GM21515 (cell line): Measurements from ENCODE around the gene DNAJA2.
A peak's percentile ranks its signal among the peaks of the same experiment; 100 is the strongest.
"Not testable (repeated sequence)": the region's sequence is repeated elsewhere in the genome, so short reads cannot be mapped to it uniquely, and the experiment has no call there.

ENCODE experiments used
- ATAC-seq: cut with Tn5 transposase; IDR thresholded peaks from one replicate; pipeline ENCODE4 v1.9.1; 2021; ENCODE audit not compliant: unreplicated experiment

DNAJA2 gene

DNA sequence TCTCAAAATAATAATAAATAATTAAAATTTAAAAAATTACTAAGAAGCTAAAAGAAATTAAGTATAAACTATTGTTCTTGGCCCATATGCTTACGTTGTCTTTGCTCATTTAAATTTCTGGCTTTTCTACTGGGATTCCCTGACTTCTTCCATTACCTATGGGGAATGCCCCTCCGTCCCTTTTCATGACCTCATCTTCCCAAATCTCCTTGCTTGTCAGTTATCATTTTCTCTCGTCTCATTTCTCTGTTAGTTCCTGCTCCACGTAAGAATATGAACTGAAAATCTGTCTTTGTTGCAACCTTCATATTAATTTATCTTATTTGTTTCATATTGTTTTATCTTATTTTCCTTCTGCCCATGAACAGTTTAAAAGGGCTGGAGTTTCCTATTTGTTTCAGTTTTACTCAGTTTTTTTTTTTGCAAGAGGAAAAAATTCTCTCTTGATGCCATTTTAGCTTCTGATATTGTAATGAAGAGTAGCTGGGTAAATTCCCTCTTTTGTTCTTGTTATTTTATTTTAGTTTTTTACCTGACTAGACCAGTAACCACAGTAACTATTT lies 2.5 kb upstream of the DNAJA2 start:
- no peak for ATAC-seq

DNA sequence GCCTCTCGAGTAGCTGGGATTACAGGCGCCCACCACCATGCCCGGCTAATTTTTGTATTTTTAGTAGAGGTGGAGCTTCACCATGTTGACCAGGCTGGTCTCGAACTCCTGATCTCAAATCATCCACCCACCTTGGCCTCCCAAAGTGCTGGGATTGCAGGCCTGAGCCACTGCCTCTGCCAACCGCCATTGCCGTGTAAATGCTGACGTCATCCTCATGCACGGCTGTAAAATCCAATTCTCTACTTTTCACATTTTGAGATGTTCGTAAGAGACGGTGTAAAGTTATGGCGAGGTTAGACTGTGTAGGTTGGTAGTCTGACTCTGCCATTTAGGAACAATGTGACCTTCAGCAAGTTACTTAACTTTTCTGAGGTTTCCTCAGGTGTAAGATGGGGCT lies 1.7 kb upstream of the DNAJA2 start:
- no peak for ATAC-seq

DNA sequence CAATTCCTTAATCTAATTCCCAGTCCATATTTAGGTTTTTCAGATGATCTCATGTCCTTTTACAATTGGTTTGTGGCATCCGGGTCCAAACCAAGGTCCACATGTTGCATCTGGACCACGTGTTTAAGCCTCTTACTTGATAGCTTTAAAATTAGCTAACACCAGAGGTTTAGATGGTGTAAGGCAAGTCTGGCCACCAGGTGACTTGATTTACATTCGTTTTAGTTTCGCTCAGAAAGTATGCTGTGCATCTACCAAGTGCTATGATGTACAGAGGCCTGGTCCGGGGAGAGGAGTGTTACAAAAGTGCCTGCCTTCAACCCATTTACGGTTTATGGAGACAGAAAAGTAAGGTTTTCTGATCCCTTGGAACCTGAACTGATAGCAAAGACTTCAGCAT lies 878 bp upstream of the DNAJA2 start:
- ATAC-seq: peak; percentile 34

DNA sequence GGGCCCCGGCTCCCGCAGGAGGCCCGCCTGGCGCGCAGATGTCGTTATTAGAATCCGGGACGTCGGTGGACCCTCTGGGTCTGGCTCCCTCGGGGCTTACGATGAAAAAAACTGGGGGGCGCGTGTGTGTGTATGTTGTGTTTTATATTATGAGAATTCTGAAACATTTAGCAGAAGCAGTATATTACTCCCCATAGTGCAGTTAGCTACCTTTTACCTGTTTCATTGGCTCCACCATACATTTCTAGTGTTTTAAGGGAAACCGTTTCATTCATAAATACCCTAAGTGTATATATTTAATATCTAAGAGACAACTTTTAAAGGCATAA lies 486 bp upstream of the DNAJA2 start:
- ATAC-seq: no peak

DNA sequence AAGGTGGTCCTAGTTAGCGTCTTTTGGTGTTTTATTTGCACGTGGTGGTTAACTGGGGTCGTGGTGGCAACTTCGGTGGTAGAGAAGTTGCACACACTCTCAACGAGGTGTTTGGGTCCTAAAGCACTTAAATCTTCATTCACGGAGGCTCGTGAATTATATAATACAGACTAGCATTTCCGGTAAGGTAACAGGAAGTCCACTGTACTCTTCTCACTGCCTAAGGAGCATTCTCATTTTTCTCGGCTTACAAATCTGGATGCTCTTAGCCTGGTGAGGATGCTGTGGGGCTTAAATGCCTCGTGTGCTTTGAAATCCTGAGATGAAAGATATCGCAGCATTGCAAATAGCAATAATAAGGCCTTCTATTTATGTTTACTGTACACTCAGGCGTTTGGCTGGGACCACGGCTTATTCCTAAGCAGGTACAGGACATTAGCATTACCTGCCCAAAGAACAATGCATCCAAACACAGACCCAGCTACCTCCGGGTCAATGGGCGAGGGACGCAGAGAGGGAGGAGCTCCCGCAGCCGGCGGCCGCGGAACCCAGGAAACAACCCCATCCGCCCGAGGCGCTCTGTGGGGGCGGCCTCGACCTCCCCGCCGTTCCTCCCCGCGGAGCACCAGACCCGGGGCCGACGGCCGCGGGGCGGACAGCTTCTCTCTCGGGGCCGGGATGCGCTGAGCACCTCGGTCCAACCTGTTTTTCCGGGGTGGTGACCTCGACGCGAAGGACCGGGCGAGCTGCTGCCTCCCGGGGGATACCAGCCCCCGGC lies 856 bp downstream of the DNAJA2 start:
- ATAC-seq: peak; percentile 53

DNA sequence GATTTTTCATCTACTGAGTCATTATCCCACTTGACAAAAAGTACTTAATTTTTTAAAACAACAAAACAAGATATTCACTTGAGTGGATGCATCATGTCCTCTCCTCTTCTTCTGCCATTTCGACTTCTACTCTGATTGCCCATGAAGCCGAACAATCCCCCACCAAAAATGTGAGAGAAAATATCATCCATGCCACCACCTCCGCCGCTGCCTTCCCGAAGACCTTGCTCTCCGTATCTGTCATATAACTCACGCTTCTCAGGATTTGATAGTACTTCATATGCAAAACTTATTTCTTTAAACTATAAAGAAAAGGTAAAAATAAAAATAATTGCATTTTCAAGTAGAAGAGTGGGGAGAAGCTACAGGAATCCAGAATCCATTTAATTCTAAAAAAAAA lies 2.2 kb downstream of the DNAJA2 start:
- no peak for ATAC-seq

DNA sequence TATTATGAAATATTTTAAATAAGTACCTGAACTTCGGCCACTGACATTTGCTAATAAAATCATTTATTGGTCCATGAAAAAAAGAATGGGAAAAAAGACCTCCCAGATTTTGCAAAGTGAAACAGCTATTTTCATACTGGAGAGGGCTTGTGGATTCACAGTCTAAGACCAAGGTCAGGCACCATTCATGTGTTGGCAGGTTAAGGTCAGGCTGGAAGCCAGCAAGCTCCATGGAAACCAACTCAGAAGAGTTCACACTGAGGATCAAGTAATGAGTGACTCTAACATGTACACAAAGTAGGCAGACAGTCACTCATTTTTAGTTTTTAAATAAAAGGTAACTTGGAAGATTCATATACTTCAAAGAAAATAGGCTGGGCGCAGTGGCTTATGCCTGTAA lies 3.4 kb downstream of the DNAJA2 start:
- ATAC-seq: no peak

DNA sequence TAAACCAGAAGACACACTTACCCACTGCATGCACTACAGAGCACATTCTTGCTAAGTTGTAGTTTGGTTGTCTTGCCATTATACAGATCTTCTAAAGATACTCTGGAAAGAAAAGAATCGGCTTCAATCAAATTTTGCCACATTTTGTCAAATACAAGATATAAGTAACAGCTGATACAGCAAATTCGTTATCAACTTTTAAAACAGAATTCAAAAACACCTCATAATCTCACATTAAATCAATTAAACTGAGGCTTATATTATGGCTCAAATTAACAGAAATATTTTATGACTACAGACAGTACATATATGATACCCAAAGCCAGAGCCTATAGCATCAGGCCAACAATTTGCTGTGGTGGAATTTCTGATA lies 5.4 kb downstream of the DNAJA2 start:
- no peak for ATAC-seq

DNA sequence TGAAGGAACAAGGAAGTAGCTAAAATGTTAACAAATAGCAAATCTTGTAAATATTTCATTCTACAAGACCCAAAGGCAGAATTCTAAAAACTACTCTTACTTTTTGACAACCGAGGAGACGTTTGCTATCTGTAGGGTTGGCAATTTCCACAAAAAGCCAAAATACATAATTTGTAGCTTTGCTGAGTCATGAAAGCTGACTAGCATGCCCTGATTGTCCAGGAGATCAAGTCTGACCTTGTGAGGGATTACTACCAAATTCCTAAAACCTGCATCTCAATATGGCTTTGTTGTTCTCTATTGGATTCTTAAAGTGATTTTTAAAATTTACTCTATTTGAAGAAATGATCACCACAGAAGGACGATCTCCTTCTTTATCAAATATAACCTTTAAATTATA lies 10.8 kb downstream of the DNAJA2 start:
- no peak for ATAC-seq

DNA sequence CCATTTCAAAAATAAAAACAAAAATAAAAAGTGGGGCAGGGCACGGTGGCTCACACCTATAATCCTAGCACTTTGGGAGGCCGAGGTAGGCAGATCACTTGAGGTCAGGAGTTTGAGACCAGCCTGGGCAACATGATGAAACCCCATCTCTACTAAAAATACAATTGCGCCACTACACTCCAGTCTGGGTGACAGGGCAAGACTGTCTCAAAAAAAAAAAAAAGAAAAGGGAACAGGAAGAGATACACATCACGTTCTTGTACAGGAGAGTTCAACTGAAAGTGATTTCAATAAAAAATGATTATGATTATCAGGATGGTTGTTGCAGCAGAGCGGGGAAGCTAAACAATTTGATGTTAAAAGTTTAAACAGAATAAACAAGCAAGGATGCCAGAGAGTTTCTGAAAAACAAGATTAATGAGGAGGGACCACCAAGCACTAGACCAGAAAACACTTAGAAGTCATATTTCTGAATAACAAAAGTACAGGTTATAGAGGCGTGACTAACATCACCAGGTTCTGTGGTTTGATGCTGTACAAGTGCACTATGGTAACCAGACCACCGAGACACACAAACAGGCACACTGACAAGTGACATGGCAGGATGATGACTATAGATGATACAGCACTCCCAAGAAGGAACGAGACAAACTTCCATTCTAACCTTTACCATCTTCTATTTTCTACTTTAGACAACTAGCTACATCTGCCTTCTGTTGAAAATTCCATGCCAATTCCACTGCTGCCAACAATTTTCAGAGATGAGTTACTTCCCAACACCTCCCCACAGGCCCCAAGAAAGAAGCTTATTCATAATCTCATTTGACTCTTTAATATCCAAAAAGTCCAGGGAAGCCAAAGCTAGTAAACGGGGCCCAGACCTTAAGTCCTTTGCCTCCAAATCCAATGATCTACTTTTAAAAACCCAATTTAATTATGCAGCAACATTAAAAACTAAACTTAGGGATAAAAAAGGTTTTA lies 11.8 kb downstream of the DNAJA2 start:
- no peak for ATAC-seq

DNA sequence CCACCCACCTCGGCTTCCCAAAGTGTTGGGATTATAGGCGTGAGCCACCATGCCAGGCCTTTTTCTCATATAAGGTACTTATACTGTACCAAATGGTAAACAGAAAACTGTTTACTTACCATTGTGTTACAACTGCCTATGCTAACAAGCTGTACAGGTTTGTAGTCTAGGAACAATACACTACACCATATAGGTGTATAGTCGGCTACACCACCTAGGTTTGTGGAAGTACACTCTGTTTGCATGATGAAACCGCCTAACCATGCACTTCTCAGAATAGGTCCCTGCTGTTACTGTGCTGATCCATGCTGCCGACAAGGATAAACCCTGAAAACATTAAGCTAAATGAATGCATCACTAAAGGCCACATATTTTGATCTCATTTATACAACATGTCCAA lies 18.9 kb downstream of the DNAJA2 start:
- no peak for ATAC-seq

DNA sequence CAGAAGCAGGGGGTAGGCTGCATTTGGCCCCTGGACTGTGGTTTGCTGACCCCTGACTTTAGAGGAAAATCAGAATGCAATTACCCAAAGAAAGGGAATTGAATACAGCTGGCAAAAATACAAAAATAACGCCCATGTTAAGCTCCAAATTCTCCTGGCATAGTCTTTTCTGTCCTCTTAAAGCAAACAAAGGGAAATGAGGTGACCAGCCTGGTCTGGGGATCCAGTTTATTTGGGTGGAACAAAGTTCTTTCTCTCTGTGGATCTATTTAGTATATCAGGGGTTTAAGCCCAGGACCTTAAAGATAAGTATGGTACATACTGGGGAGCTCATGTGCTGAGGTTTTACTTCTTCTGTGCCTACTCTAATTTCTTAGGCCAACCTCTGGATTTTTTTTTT lies 23.5 kb downstream of the DNAJA2 start:
- ATAC-seq: no peak

DNA sequence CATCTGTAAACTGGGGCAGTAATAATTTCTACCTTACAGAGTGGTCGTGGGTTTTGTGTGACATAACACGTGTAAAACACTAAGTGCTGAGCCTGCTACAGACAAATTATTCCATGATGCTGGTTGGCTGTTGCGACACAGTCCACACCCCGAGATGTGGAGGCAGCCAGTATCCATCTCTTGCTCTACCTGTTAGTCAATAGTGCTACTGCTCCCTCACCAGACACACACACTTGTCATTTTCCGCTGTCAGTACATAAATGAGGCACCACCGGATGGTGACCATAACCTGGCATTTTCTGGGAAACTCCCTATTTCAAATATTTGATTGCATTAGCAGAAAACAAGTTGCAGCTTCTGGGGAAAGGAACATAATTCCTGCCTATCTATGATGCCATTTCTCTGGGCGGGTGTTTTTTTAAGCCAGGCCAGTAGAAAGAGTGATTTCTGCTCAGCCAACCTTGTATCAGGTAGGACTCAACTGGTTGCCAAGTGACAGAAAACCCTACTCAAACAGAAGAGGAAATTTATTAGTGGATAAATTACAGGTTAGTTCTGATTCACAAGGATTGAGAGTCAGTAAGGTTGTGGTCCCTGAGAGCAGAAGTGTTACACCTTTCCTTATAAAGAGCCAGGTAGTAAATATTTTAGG lies 24.1 kb downstream of the DNAJA2 start:
- no peak for ATAC-seq

DNA sequence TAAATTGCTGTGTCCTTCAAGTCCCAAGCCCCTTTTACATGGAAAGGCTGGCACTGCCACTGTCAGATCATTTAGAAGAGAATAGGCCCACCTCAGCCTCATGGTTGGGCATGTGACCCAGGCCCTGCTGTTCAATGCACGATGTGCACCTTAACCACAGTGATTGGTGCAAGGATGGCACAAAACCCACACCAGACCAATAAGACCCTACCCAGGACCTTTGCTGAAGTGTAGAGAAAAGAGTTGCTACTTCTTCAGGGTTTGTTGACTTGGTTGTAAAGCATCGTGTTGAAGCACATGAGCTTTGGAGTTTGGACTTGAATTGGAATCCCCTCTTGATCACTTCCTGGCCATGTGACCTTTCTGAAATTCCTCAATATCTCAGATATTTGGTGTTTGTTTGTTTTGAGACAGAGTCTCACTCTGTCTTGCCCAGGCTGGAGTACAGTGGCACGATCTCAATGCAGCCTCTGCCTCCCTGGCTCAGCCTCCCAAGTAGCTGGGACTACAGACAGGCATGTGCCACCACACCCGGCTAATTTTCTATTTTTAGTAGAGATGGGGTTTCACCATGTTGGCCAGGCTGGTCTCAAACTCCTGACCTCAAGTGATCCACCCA lies 24.8 kb downstream of the DNAJA2 start:
- ATAC-seq: no peak

DNA sequence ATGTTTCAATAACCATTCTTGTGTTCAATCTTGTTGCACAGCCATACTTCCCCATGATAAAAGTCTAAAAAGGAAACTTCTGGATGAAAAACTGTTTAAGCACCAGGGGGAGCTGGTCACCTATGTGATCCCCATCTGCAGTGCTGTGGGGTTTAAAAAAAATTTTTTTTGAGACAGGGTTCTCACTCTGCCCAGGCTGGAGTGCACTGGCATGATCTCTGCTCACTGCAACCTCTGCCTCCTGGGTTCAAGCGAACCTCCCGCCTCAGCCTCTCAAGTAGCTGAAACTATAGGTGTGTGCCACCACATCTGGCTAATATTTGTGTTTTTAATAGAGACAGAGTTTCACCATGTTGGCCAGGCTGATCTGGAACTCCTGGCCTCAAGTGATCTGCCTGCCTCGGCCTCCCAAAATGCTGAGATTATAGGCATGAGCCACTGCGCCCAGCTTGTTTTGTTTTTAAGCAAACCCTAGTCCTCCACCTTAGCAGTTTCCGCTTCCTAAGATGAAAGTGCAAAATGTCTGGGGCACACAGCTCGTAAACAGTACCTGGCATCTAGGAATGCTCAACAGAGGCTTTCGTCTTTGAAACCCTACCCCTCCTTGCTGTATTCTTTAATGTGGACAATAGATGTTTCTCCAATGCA lies 25.4 kb downstream of the DNAJA2 start:
- ATAC-seq: no peak

DNA sequence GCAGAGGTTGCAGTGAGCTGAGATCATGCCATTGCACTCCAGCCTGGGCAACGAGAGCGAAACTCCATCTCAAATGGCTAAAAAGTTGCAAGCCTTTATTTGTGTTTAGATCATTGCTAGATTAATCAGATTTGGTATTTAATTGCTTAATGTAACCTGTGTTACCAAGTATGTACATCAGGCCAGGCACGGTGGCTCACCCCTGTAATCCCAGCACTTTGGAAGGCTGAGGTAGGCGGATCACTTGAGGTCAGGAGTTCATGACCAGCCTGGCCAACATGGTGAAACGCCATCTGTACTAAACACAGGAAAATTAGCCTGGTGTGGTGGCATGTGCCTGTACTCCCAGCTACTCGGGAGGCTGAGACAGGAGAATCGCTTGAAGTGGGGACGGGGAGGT lies 28.8 kb downstream of the DNAJA2 start:
- ATAC-seq: not testable (repeated sequence)

DNA sequence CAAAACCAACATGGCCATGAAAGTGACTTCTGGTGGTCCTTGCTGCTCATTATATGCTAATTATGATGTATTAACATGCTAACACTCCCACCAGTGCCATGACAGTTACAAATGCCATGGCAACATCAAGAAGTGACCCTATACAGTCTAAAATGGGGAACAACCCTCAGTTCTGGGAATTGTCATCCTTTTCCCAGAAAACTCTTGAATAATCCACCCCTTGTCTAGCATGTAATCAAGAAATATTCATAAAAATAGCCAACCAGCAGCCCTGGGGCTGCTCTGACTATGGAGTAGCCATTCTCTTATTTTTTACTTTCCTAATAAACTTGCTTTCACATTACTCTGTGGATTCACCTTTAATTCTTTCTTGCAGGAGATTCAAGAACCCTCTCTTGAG lies 35.9 kb downstream of the DNAJA2 start:
- ATAC-seq: no peak

DNA sequence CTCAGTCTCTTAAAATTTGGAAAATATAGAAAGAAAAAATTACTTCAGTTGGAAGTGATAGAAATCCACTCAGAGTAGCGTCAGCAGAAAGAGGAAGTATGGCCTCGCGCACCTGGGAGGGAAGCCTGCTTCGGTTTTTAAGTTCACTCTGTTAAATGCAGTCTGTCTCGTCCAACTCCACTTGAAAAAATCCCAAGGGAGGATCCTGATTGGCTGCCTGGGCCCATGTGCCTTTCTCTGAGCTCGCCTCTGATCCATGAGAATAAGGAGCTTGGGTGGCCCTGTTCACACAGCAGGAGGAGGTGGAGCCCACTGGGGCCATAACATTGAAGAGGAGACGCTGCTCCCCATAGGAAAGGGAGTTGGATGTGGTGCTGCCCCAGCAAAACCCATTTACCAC lies 40.7 kb downstream of the DNAJA2 start:
- ATAC-seq: no peak

DNA sequence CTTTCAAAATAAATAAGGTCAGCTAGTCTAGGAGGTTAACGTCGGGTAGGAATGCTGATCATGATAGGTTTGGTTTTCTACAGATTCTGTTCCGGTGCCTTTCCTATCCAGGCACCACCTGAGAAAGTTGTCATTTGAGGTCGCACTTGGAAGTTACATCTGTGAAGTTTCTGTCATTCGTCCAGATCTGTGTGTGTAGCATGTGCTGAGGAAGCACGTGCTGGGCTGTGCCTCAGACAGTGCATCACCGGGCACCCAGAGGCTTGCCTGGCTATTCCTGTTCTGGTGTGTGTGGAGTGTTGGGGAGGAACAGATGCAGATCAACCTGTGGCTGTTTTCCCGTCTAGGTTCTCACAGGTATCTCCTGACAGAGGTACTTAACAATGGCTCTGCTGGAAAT lies 42.6 kb downstream of the DNAJA2 start:
- no peak for ATAC-seq
